ENCODE results near the gene SMIM11.
"Not testable (repeated sequence)": the region's sequence is repeated elsewhere in the genome, so short reads cannot be mapped to it uniquely, and the experiment has no call there.

SMIM11 gene

DNA sequence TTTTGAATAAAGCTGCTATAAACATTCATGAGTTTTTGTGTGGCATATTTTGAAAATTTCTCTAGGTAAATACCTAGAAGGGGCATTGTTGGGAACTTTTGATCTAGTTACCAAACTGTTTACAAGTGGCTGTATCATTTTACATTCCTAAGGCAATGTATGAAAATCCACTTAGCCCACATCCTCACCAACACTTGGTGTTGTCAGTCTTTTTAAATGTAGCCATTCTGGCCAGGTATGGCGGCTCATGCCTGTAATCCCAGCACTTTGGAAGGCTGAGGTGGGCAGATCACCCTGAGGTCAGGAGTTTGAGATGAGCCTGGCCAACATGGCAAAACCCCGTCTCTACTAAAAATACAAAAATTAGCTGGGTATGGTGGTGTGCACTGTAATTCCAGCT is 17.4 kb upstream of the SMIM11 start:
- DNase-seq = no peak

DNA sequence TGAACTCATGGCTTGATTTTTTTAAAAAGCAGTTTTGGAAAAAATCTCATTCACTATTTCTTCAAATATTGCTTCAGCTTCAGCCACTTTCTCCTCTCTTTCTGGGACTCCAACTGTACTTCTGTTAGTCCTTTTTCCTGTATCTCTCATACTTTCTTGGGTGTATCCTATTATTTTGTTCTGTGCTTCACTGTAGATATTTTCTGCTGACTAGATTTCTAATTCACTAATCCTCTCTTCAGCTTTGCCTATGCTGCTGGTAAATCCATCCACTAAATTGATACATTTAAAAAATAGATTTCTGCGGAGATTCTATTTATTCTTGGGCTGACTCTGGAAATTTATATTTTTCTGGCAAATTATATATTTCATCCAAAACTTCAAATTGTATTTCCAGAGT is 16.4 kb upstream of the SMIM11 start:
- no peak for DNase-seq

DNA sequence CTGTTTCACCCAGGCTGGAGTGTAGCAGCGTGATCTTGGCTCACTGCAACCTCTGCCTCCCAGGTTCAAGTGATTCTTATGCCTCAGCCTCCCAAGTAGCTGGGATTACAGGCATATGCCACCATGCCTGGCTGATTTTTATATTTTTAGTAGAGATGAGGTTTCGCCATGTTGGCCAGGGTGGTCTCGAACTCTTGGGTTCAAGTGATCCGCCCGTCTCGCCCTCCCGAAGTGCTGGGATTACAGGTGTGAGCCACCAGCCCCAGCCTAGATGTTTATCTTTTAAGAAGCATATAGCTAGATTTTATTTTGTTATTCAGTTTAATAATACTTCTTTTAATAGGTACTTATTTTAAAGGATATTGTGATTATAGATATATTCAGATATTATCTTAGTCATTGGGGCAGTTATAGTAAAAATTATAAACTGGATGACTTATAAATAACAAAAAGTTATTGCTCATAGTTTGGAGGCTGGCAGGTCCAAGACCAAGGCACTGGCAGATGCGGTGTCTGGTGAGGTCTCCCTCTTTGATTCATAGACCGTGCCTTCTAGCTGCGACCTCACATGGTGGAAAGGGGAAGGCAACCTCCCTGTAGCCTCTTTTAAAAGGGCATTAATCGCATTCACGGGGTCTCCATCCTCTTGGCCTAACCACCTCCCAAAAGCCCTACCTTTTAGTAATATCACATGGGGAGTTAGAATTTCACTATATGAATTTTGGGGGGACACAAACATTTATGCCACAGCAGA is 14.6 kb upstream of the SMIM11 start:
- no peak for DNase-seq

DNA sequence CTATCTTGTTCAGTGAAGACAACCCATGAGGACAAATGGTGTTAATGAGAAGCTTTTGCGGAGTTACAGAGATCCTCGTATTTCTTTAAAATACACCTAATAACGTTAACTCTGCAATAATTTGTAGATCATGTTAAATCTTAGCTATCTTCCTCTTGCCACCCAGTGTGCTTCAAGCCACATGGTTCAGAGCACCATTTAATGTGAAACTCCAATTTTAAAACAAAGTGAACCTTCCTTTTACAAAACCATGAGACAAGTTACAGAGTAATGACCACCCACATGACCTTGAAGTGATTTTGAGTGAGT is 13.2 kb upstream of the SMIM11 start:
- no peak for DNase-seq

DNA sequence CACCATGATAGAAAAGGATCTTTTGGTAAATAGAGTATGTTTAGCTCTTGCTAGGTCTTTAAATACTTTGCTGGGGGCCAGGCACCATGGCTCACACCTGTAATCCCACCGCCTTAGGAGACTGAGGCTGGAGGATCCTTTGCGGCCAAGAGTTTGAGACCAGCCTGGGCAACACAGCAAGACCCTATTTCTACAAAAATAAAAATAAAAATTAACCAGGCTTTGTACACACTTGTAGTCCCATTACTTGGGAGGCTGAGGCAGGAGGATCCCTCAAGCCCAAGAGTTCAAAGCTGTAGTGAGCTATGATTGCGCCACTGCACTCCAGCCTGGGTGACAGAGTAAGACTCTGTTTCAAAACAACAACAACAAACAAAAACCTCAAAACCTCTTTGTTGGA is 12.6 kb upstream of the SMIM11 start:
- DNase-seq = no peak

DNA sequence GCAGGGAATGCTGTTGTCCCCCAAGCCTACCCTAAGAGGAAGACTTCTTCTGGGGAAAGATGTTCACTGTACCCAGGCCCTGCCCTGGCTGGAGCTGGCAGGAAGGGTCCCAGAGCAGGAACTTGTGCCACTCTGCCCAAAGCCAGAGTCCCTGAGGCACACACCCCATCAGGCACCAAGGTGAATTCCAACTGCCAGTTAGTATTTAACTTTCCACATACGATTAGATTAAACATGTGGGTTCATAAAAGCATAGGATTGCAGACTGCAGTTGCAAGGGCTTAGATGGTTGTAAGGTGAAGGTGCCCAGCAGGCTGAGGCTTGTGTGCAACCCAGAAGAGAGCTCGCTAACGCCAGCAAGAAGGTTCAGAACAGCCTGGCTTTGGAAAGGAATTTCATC is 11.6 kb upstream of the SMIM11 start, which contains the start of gene KCNE2:
Gene KCNE2 (plus strand): TSS at position 274 of the 400 bp plus-strand sequence. CDS start 6,473 bp downstream, outside the sequence.
- no peak for DNase-seq

DNA sequence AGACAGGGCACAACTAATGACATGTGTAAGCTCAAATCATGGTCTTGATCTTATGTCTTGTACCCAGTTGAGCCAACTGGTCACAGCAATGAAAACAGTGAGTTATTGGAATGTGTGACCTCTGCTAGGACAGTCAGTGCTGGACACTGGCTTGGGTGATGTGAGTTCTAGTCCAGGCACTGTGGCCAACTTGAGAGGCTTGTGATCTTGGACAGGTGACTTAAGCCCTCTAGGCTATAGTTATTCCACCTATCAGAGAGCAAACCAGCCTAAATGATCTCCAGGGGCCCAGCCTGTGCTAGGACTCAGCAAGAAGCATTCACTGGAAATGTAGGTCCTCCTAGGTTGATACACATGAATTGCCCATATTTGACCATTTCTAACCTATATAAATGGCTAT is 10.4 kb upstream of the SMIM11 start:
- DNase-seq = no peak

GRCh38 chr21:34365809-34366208 is 9.5 kb upstream of the SMIM11 start:
- DNase-seq = no peak

DNA sequence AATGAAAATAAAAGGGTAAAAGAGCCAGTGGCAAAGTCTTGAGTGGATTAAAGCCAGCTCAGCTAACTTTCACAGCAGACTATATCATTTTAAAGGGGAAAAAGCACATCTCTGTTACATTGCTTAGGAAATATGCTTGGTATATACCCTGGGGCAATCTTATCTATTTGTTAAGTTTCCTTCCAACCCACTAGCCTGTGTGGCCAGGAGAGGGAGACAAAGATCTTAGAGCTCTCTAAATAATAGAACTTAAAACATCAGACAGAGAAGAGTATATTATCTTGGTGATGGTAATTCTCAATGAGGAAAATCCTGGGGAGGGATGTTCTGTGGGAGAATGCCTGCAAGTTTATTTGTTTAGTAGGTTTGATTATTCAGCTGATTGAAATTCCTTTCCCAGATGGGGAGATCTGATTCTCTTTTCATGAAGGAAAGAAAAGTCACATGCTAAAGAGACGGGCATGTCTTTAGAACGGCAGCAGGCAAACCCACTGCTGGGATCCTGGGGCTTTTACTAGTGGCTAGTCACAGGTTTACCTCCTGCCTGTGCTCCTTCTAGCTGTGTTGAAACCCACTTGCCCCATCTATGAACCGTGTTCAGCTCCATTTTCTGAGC is 7.9 kb upstream of the SMIM11 start:
- DNase-seq = peak; percentile 90

- no peak for DNase-seq
Measured at GRCh38 chr21:34369741-34370140, 5.6 kb upstream of the SMIM11 start.

DNA sequence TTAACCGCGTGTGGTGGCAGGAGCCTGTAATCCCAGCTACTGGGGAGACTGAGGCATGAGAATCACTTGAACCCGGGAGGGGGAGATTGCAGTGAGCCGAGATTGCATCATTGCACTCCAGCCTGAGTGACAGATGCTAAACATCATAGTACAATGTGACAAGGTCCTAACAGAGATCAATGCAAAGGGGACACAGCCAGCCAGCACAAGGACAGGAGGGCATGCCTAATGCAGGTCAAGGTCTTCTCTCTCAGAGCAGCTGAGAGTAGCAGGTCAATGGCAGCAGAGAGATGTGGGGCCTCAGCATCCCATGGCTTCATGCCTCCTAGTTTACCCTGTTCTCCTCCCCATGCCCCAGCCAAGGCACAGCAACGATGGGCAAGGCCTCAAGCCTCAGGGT is 3.0 kb upstream of the SMIM11 start:
- DNase-seq = no peak

- not testable (repeated sequence) for DNase-seq
Measured at GRCh38 chr21:34374462-34374861, 845 bp upstream of the SMIM11 start.

- DNase-seq = not testable (repeated sequence)
Measured at GRCh38 chr21:34375619-34375972, 289 bp downstream of the SMIM11 start.

DNA sequence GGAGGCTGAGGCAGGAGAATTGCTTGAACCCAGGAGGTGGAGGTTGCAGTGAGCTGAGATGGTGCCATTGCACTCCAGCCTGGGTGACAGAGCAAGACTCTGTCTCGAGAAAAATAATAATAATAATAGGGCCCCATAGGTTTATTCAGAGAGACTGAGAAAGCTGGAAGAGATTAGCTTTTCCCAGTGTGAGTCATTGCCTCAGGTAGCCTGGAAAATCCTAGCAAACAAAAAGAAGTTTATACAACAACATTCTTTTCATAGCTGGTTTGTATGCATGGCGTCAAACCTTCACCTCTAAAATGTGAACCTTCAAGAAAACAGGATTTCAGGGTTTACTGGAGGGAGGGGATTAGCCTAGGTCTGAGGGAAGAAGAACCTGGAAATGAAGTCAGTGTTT is 7.8 kb downstream of the SMIM11 start:
- not testable (repeated sequence) for DNase-seq

DNA sequence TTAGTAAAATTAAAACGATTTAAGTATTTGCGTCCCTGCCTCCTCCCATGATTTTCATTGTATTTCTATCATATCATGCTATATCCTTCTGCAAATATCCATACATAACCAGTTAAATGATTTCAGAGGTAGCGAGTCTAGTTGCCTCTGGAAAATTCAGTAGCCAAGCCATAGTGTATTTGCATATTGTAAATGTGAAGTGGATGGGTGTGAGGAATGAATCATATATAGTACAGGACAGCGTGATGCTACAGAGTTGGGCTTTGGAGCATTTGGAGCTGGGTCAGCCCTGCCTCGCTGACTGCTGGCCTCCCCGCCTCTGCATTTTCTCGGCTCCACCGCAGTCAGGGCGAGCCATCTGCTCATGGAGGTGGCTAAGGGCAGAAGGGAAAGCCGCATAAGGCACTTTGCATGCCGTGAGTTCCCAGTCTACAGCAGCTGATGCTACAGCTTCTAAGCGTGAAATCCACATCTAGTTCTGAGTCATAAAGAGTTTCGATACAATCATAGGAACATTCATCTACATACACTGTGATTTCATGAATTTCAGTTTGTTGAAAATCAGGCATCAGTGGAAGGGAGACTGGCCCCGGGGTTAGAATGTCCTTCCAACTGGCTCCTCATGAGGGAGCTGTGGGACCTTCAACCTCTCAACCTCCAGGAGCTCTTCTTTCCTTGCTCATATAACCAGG is 8.6 kb downstream of the SMIM11 start:
- not testable (repeated sequence) for DNase-seq

DNA sequence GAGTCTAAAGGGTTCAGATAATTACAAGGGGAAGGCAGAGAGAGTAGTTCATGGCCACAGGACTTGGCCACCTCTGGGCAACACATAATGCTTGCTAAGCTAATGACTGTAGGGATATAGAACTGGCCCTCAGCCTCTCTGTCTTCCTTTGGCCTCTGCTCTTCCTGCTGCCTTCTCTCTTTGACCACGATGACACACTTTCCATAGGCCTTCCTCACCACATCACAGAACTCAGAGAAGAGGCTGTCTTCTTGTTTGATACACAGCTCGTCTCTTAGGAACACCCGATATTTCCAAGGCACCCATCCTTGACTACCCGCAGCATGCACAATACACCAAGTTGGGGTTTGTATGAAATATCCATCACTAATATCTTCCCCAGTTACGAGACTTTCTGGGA is 25.2 kb downstream of the SMIM11 start:
- not testable (repeated sequence) for DNase-seq

GRCh38 chr21:34404742-34405141 is 29.4 kb downstream of the SMIM11 start:
- not testable (repeated sequence) for DNase-seq

GRCh38 chr21:34405686-34406085 is 30.4 kb downstream of the SMIM11 start:
- not testable (repeated sequence) for DNase-seq

DNA sequence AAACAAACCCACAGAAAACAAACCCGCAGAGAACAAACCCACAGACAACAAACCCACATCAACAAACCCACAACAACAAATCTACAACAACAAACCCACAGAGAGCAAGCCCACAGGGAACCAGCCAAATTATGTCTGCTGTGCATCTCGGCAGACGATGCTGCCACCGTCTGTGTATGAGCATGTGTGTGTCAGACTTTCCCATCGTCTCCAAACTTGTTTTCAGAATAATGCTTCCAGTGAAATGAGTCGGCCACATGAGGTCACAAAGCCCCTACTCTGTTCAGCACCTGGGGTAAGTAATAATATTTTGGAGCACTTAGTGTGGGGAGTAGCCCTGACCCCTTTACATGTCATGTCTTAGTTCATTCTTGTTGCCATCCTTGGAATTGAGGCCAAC is 30.8 kb downstream of the SMIM11 start:
- DNase-seq = not testable (repeated sequence)

GRCh38 chr21:34406676-34407075 is 31.4 kb downstream of the SMIM11 start:
- not testable (repeated sequence) for DNase-seq

GRCh38 chr21:34407294-34407693 is 32.0 kb downstream of the SMIM11 start:
- DNase-seq = not testable (repeated sequence)

DNA sequence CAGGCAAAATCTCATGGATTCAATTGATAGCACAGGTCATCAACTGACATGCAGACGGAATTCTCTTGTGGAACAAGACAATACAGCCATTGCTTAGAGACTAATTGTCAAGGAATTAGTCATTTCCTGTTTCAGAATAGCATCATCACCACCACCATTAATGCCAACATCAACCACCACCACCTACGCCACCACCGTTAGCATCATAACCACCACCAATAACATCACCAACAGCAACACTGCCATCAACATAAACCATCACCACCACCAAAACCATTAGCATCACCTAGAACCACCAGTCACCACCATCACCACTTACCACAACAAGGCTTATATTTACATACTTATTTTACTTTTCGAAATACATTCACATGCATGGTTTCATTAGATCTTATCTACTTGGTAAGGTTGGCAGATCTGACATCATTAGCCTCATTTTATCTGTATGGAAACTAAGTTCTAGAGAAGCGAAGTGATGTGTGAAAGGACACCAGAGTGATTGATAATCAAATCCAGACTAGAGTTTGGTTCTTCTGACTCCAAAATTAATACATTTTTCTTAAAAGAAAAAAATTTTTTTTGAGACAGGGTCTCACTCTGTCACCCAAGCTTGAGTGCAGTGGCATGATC is 42.3 kb downstream of the SMIM11 start:
- not testable (repeated sequence) for DNase-seq

- not testable (repeated sequence) for DNase-seq
Measured at GRCh38 chr21:34423805-34424204, 48.5 kb downstream of the SMIM11 start, which contains the start of gene SMIM34. SMIM34 (minus strand) TSS chr21:34423951; CDS start chr21:34423839, 112 bp downstream.

DNA sequence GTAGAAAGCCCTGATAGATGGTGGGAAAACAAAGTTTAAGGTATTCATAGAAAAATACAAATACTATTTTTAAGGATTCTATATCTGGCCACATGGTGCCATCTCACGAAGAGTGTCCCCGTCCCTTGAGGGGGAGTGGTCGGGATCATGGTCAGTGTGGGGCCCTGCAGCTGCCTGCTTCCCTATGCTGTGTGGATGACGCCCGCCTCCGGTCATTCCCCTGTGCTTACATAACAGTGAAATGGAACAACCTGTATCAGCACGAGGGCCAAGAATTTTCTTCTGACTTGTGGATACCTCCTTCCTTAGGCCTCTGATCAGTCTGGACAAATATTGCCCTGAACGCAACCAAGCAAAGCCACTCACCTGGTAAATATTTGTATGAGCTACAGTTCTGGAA is 52.0 kb downstream of the SMIM11 start:
- DNase-seq = not testable (repeated sequence)

Measured in hematopoietic multipotent progenitor cell treated with erythropoietin and hydrocortisone succinate and interleukin-3 and kit ligand, for 6 days (in vitro differentiated cells).